Activated CD4-positive, alpha-beta T cell treated with anti-CD3 and anti-CD28 coated beads, Interleukin-10, Interleukin-2, amounts not matched to agents 100 ng/mL and 50 ng/mL, durations not matched to agents 16 hours and 8 hours (primary cell): ENCODE data around the gene CD40.
A peak's percentile ranks its signal among the peaks of the same experiment; 100 is the strongest.
"Not testable (repeated sequence)": the region's sequence is repeated elsewhere in the genome, so short reads cannot be mapped to it uniquely, and the experiment has no call there.

Source experiments
- DNase-seq: peaks from one replicate; pipeline ENCODE4 v3.0.0-alpha.2; 2020

Gene CD40

GRCh38 chr20:46099491-46100287 is 18.4 kb upstream of the CD40 start:
- DNase-seq = no peak

GRCh38 chr20:46100444-46100843 is 17.7 kb upstream of the CD40 start:
- not testable (repeated sequence) for DNase-seq

- no peak for DNase-seq
Measured at GRCh38 chr20:46100988-46101387, 17.1 kb upstream of the CD40 start.

- no peak for DNase-seq
Measured at GRCh38 chr20:46101957-46102356, 16.2 kb upstream of the CD40 start.

GRCh38 chr20:46102940-46103339 is 15.2 kb upstream of the CD40 start:
- DNase-seq = no peak

GRCh38 chr20:46104262-46104661 is 13.9 kb upstream of the CD40 start:
- DNase-seq = no peak

- no peak for DNase-seq
Measured at GRCh38 chr20:46107061-46107460, 11.1 kb upstream of the CD40 start.

- DNase-seq = peak; percentile 11
Measured at GRCh38 chr20:46108435-46108841, 9.7 kb upstream of the CD40 start.

GRCh38 chr20:46108976-46109375 is 9.1 kb upstream of the CD40 start:
- DNase-seq = no peak

- DNase-seq = peak; percentile 26
Measured at GRCh38 chr20:46111028-46111835, 6.9 kb upstream of the CD40 start.

- no peak for DNase-seq
Measured at GRCh38 chr20:46111836-46112212, 6.3 kb upstream of the CD40 start.

- no peak for DNase-seq
Measured at GRCh38 chr20:46112430-46113112, 5.5 kb upstream of the CD40 start.

- DNase-seq = no peak
Measured at GRCh38 chr20:46113113-46113470, 5.0 kb upstream of the CD40 start.

GRCh38 chr20:46114449-46114848 is 3.7 kb upstream of the CD40 start:
- DNase-seq = no peak

GRCh38 chr20:46118481-46119020 is 437 bp downstream of the CD40 start:
- no peak for DNase-seq

GRCh38 chr20:46119028-46119546 is 973 bp downstream of the CD40 start:
- DNase-seq = no peak

- no peak for DNase-seq
Measured at GRCh38 chr20:46119547-46119946, 1.4 kb downstream of the CD40 start.

GRCh38 chr20:46120136-46120535 is 2.0 kb downstream of the CD40 start:
- no peak for DNase-seq

GRCh38 chr20:46121184-46121930 is 3.2 kb downstream of the CD40 start:
- no peak for DNase-seq

- no peak for DNase-seq
Measured at GRCh38 chr20:46122071-46122470, 4.0 kb downstream of the CD40 start.

GRCh38 chr20:46122516-46123481 is 4.7 kb downstream of the CD40 start:
- DNase-seq = no peak
